ENCODE data around the gene HMCN2. TPM values are rescaled to one million over a fixed set of nuclear protein-coding genes. Genes with fewer than 3 reads are reported as not detected.

Gene HMCN2
- polyA plus RNA-seq, 2 of the 4 experiments (the other 2 are of a cell fraction): 0.01 TPM; not detected in 1

- no peak for ATAC-seq
- Histone ChIP-seq H3K4me2 (no peak overlapping the region), H3K4me3 (no peak overlapping the region), H3K27ac (no peak overlapping the region), H3K9me3 (no peaks in the 10 kb centered on the region), H3K4me1 (no peaks in the 10 kb centered on the region)
- no peak for DNase-seq (ENCODE audit: low read depth in 1 of 2, low spot score in 1 of 2)
- TF ChIP-seq, protein P1, sequence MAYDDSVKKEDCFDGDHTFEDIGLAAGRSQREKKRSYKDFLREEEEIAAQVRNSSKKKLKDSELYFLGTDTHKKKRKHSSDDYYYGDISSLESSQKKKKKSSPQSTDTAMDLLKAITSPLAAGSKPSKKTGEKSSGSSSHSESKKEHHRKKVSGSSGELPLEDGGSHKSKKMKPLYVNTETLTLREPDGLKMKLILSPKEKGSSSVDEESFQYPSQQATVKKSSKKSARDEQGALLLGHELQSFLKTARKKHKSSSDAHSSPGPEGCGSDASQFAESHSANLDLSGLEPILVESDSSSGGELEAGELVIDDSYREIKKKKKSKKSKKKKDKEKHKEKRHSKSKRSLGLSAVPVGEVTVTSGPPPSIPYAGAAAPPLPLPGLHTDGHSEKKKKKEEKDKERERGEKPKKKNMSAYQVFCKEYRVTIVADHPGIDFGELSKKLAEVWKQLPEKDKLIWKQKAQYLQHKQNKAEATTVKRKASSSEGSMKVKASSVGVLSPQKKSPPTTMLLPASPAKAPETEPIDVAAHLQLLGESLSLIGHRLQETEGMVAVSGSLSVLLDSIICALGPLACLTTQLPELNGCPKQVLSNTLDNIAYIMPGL (CRISPR knock-in tag; IDR thresholded peaks at IDR 0.05; ENCODE audit: borderline replicate concordance): no peak
- TF ChIP-seq KDM5A (IDR thresholded peaks at IDR 0.05): no peak
- TF ChIP-seq CHD2 (IDR thresholded peaks at IDR 0.05; ENCODE audit: low read length, partially characterized antibody): no peak
- TF ChIP-seq, protein P2, sequence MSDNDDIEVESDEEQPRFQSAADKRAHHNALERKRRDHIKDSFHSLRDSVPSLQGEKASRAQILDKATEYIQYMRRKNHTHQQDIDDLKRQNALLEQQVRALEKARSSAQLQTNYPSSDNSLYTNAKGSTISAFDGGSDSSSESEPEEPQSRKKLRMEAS (IDR thresholded peaks at IDR 0.05): no peak
- TF ChIP-seq SMC3 (IDR thresholded peaks at IDR 0.05): no peak
- TF ChIP-seq MYC (IDR thresholded peaks at IDR 0.05; ENCODE audit: borderline replicate concordance, low read length): no peak
- no peak for TF ChIP-seq RARB (CRISPR knock-in tag; IDR thresholded peaks at IDR 0.05)
- TF ChIP-seq, protein P3, sequence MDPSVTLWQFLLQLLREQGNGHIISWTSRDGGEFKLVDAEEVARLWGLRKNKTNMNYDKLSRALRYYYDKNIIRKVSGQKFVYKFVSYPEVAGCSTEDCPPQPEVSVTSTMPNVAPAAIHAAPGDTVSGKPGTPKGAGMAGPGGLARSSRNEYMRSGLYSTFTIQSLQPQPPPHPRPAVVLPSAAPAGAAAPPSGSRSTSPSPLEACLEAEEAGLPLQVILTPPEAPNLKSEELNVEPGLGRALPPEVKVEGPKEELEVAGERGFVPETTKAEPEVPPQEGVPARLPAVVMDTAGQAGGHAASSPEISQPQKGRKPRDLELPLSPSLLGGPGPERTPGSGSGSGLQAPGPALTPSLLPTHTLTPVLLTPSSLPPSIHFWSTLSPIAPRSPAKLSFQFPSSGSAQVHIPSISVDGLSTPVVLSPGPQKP (IDR thresholded peaks at IDR 0.05; ENCODE audit: low read depth, low read length): no peak
- TF ChIP-seq ZNF302 (CRISPR knock-in tag; IDR thresholded peaks at IDR 0.05): no peak
- TF ChIP-seq MAFK (IDR thresholded peaks at IDR 0.05; ENCODE audit: partially characterized antibody): no peak
- 51% methylated on average over 9 of the region's 16 CpGs for WGBS (ENCODE audit: missing lambda C conversion rate)
- no peak for FAIRE-seq
- ChIA-PET POLR2A (no interaction called here), CTCF (interaction anchor here (1.3 kb wide), 1 partner anchor 11 kb away, joined by 3 read pairs; no protein-coding TSS in a partner anchor)
Measured at GRCh38 chr9:130393681-130394071, 128.1 kb downstream of the HMCN2 start.

GRCh38 chr9:130394320-130394719, 128.8 kb downstream of the HMCN2 start:
- WGBS (ENCODE audit: missing lambda C conversion rate): 92% methylated on average over 3 of the region's 11 CpGs
- Histone ChIP-seq H3K27ac (no peak overlapping the region), H3K4me3 (no peak overlapping the region), H3K4me1 (no peaks in the 10 kb centered on the region), H3K9me3 (no peaks in the 10 kb centered on the region), H3K4me2 (no peak overlapping the region)
- no peak for DNase-seq (ENCODE audit: low read depth in 1 of 2, low spot score in 1 of 2)
- no peak for FAIRE-seq
- ChIA-PET CTCF (interaction anchor here (1.3 kb wide), 1 partner anchor 10 kb away, joined by 3 read pairs; no protein-coding TSS in a partner anchor), POLR2A (interaction anchor here (0.5 kb wide), 1 partner anchor 107 kb away, joined by 5 read pairs; no protein-coding TSS in a partner anchor)
- TF ChIP-seq PBX3 (IDR thresholded peaks at IDR 0.05) (no peak), HOXA7 (CRISPR knock-in tag; IDR thresholded peaks at IDR 0.05) (no peak), SMC3 (IDR thresholded peaks at IDR 0.05) (no peak), HDAC2 (IDR thresholded peaks at IDR 0.05) (no peak), REST (IDR thresholded peaks at IDR 0.05) (no peak), EHMT2 (IDR thresholded peaks at IDR 0.05; ENCODE audit: low read depth) (no peak), PHF8 (IDR thresholded peaks at IDR 0.05; ENCODE audit: borderline replicate concordance, low read depth) (no peak), HOXB13 (CRISPR knock-in tag; IDR thresholded peaks at IDR 0.05; ENCODE audit: low read depth) (no peak), EP300 (IDR thresholded peaks at IDR 0.05) (no peak), CEBPB (IDR thresholded peaks at IDR 0.05) (no peak)
- TF ChIP-seq, protein P3 (IDR thresholded peaks at IDR 0.05; ENCODE audit: low read depth, low read length): no peak
- ATAC-seq: no peak
